ENCODE measurements around the gene GPSM1. TPM values are rescaled to one million over a fixed set of nuclear protein-coding genes. Genes with fewer than 3 reads are reported as not detected.
"Not testable (repeated sequence)": the region's sequence is repeated elsewhere in the genome, so short reads cannot be mapped to it uniquely, and the experiment has no call there.

GPSM1 gene
- total RNA-seq, 1 donor from 2014 or later: 27.0 TPM

DNA sequence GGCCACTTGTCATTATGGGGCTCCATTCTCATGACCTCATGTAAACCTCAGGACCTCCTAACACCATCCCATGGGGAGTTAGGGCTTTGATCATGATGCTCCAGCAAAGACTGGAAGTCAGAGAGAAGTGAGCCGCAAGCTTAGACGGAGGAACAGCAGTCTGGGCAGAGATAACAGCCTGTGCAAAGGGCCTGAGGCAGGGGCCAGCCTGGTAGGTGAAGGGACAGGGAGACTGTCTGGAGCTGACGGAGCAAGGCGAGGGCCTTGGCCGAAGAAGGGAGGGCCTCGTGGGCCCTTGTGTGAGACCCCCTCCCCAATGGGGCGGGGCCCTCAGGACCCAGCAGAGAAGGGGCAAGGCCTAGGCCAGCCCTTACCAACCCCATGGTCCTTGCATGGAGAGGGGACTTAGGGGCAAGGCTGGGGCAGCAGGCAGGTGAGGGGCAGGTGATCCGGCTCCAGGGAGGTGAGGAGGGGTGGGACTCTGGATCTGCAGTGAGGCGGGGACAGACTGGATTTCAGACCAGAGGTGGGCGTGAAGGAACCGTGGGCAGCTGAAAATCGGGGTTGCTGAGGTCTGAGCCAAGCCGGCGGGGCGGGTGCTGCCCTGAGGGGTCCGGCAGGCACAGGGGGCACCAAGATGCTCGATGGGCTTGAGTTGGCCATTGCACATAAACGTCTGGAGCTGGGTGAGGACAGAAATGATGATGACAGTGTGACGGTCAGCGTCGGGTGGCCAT lies 17.4 kb downstream of the GPSM1 start:
- no peak for DNase-seq

DNA sequence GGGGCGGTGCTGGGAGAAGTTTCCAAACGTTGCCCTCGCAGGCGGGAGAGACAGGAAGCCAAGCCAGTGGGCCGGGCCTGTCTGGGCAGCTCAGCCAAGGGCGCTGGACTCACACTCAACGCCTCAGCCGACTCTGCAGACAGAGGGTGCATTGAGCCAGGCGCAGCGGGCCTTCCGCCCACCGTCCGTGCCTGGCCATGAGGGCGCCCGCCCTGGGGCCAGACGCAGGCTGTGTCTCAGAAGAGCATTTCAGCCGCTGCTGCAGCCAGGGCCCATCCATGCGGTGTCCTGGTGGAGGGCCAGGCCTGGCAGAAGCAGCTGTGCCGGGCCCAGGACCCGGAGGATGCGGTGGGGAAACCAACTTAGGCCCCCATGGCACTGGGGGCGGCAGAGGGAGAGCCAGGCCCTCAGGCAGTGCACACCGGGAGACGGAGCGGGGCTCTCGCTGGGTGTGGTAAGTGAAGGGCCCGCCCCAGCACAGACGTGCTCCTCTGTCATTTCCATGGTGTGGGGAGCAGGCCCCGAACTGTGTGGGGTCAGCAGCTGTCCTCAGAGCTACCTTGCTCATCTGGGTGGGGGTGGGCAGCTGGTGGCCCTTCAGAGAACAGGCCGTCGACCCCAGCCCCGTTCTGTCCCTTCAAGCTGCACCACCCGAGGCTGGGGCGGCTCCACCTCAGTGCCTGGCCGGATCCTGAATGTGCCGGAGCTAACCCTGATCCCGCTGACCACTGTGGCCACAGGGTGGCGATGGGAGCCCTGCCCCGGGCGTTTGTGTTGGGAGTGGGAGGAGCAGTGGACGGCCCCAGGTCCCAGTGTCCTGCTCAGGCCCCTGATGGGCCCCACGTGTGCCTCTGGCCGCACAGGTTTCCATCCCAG lies 18.2 kb downstream of the GPSM1 start:
- peak; percentile 43 for DNase-seq

DNA sequence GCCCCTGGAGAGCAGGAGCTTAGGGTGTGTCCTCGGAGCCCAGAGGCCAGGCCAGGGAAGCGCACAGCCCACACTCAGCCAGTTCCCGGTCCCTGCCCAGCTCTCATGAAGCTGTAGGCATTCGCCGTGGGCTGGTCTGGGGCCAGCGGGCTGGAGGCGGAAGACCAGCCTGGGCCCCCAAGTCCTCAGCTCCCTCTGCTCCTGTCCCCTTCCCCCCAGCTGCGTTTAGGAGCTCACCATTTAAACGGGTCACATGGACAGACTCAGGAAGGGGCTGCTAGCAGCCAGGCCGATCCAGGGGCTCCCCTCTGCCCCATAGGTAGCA lies 18.8 kb downstream of the GPSM1 start:
- no peak for DNase-seq

DNA sequence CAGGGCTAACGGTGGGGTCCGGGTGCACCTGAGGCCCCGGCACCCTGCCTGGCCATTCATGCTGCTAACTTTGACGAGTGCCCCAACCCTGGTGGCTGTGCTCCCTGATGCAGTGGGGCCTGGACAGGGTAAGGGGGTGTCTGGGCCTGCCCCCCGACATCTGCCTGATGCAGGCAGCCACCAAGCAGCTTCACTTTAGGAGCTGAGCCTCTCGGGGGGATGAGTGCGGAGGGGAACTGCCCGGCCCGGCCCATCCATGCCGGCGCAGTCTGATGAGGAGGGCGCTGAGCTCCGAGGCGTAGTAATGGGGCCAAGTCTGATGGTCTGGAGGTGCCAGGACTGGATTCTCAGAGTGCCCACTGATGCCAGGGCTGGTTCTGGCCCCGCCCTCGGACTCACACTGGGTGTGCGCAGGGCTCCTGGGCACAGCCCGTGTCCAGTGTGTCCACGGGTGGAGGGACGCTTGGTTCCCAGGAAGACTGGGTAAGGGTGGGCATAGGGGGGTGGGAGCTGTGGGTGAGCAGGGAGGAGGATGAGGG lies 19.7 kb downstream of the GPSM1 start:
- DNase-seq: no peak

DNA sequence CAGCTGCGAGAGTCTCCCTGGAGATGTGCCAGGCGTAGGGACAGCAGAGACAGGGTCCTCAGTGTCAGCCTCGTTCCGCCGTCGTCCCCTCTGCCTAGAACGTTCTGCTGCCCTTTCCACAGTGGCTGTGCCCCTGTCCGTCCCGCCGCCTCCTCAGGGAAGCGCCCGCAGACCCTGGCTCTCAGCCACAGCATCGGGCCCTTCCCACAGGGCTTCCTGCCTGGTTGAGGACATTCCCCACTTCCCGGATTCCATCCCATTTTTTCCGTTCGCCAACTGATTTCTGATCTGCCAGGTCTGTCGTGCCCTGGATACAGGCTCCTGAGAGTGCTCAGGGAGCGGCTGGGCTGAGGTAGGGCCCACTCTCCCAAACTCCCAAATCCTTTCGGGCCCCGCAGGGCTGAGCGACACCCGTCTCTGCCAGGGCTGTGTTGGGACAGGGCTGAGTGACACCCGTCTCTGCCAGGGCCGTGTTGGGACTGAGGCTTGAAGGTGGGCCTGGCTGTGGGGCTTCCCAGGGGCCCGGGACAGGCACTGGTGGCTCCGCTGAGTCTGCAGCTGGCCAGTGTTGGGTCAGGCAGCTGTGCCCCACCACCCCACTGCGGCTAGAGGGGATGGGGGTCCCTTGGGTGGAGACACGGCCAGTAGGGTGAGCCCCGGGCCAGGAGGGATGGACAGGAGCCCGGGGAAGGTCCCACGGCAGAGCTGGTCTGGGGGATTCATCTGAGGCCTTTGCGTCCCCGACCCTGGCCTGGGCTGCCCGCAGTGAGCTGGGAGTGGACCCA lies 20.3 kb downstream of the GPSM1 start:
- no peak for DNase-seq

DNA sequence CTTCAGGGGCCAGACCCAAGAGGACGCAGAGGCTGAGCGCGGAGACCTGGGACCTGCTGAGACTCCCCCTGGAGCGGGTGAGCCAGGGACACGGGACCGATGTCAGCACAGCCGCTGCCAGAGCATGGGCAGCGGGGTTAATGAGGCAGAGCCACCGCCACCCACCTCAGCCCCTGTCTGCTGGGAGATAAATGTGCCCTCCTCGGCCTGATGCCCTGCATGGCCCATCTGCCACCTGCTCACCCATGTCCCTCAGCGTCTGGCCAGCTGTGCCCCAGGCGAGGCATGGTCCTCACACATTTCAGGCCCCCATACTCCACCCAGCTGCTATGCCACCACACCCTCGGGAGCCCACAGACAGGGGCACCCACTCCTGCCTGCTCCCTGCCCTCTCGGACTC lies 21.4 kb downstream of the GPSM1 start:
- peak; percentile 73 for DNase-seq

DNA sequence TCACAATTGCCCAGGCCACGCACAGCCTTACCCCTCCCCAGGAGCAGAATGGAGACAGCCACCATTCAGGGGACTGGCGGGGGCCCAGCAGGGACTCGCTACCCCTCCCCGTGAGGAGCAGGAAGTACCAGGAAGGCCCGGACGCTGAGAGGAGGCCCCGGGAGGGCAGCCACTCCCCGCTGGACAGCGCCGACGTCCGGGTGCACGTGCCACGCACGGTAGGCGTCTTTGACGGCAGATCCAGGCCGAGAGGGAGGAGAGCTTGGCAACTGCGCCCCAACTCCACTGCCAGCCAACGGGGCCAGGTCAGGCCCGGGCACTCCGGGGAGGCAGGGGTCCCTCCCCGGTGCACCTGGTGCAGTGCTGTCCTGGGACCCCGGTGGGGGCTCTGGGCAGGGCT lies 22.2 kb downstream of the GPSM1 start:
- no peak for DNase-seq

DNA sequence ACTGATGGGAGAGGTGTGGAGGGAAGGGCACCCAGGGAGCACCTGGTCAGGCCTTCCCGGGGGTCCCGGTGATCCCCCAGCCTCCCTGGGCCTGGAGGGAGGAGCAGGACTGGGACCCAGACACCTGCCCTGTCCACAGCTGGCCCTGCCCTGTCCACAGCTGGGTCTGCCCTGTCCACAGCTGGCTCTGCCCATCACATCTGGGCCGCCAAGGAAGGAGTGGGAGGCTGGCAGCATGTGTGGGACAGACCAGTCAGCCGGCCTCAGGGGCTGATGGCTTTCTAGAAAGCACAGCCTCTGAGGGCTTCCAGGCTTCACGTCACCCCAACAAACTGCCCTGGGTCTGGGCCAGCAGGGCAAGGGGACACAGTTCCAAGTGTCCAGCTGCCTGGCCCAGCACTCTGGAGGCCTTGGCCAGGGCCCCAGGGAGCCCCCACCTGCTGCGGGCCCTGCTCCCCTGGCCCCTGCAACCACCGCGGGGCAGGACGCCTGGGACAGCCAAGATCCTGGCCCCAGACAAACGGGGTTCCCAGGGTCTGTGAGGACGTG lies 24.0 kb downstream of the GPSM1 start:
- DNase-seq: peak; percentile 79

DNA sequence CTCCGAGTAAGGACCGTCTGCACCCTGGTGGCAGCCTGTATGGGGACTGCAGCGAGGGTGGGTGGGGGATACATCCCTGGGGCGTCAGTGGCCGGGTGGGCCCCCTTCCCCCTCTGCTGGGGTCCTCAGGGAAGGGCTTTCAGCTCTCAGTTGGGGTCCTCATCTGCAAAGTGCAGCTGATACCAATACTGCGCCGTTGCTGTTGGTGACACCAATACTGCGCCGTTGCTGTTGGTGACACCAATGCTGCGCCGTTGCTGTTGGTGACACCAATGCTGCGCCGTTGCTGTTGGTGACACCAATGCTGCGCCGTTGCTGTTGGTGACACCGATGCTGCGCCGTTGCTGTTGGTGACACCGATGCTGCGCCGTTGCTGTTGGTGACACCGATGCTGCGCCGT lies 24.5 kb downstream of the GPSM1 start:
- not testable (repeated sequence) for DNase-seq

DNA sequence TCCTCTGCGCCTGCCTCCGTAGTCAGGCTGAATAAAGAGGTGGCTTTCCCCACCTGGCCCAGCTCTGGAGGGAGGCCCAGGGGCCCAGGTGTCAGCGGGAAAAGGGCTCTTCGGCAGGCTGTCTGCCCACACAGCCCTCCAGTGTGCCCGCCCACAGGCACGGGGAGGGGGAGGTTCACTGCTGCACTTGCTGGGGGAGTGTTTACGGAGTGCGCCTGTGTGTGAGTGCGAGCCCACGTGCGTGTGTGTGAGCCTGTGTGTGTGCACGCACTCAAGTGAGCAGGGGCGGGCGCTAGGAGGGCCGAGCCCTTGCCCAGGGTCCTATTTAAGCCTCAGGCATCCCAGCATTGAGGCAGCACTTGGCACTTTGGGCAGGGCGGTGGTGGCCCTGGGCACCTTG lies 25.3 kb downstream of the GPSM1 start:
- DNase-seq: no peak

DNA sequence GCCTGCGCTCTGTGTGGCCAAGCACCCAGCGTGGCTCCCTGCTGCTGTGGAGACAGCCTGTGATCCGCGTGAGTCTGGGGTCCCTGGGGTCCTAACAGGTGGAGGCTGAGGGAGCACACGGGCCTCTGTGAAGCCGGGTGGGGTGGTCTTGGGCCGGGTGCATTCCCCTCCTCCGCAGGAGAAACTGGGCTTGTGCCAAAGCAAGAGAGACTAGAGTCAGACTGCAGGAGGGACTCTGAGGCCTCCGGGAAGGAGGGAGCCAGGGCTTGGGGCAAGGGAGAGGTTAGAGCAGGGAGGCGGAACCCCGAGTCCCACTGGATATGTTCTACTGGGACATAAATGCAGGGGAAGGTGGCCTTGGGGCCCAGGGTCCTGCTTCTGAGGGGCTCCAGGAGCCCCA lies 25.7 kb downstream of the GPSM1 start:
- DNase-seq: no peak

DNA sequence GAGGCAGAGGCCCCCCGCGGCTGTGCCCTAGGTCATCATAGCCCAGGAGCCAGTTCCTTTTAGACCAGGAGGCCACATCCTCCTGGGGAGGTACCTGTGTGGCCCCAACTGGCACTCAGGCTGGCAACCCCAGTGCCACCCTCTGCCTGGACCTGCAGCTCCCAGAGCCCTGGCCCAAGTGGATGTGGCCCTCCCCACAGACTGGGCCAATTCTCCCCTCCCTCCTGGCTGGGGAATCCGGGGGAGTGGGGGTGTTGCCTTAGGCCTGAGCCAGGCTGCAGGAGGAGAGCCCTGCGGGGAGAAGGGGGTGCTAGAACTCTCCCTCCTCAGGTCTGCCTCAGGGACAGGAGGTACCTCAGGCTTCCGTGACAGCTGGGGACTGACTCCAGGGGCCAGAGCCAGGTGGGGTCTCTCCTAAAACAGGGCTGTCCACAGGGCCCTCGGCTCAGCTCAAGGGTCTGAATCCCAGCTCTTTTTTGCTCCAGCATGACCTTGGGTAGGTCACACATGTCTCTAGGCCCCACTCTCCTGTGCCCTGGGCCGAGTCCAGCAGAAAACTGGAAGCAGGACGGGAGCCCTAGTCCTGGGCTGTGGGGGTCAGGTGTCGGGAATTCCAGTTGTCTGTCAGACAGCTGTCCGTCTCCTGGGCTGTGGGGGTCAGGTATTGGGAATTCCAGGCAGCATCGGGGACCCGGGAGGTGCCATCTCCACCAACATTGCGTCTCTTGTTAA lies 26.6 kb downstream of the GPSM1 start:
- DNase-seq: no peak

DNA sequence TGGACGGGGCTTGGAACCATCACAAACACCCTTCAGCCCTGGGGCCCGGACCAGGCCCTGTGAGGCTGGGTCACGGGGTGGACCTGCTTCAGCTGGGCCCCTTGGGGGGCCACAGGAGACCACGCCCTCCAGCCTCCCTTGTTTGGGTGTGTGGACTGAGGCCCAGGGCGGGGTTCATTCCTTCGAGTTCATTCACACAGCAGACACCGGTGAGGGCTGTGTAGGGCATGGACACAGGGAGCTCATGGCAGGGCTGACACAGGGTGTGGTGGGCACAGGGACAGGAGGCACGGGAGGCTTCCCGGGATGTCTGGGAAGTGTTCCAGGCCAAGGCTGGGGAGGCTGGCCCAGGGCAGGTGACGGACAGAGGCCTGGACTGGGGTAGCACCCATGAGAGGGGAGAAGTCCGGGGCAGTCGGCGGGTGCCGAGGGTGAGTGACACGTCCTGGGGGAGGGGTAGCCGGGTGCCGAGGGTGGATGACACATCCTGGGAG lies 27.3 kb downstream of the GPSM1 start:
- peak; percentile 50 for DNase-seq

DNA sequence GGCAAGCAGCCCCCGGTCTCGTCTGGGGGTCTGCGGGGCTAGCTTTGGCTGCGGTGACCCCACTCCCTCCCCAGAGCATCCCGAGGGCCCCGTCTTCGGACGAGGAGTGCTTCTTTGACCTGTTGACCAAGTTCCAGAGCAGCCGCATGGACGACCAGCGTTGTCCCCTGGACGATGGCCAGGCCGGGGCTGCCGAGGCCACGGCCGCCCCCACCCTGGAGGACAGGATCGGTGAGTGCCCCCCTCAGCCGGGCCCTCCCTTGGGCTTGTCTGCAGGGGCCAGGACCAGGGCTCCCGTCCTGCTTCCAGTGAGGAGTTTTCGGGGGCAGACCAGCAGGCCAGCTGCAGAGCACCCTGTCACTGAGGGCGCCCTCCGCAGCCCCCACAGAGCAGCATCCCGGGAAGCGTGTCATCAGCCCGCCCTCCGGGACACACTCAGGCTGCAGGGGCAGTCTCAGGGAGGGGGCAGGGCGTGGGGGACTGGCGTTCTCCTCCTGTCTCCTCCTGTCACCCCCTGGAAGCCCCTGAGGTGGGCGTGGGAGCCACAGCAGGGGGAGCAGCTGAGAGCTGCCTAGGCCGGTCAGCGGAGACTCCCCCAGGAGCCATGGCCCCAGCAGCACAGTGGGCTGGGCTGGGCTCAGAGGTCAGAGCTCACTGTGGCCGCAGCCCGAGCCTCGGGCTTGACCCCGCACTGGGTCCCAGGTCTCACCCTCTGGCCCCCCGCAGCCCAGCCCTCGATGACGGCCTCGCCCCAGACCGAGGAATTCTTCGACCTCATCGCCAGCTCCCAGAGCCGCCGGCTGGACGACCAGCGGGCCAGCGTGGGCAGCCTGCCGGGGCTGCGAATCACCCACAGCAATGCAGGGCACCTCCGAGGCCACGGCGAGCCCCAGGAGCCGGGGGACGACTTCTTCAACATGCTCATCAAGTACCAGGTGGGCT lies 28.5 kb downstream of the GPSM1 start:
- no peak for DNase-seq

DNA sequence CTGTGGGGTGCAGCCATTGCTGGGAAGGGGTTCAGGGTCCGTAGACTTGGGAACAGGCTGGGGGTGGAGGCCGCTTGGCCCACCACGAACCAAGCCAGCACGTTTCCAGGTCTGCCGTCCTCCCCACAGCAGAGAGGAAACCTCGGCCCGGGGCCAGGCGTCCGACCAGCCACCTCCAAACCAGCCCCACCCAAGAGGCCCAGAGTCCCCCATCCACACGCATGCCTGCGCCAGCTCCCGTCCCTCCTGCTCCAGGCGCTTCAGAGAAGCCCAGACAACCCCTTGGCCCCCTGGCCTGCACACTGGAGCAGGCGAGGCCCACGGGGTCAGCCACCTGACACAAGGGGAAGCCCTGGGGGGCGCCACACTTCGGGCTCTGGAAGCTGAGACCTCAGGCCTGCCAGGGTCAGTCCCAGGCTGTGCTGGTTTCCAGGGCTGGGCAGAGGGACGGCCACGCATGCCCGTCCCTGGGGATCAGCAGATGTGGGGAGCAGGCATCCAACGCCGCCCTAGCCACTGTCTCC lies 29.9 kb downstream of the GPSM1 start:
- no peak for DNase-seq

DNA sequence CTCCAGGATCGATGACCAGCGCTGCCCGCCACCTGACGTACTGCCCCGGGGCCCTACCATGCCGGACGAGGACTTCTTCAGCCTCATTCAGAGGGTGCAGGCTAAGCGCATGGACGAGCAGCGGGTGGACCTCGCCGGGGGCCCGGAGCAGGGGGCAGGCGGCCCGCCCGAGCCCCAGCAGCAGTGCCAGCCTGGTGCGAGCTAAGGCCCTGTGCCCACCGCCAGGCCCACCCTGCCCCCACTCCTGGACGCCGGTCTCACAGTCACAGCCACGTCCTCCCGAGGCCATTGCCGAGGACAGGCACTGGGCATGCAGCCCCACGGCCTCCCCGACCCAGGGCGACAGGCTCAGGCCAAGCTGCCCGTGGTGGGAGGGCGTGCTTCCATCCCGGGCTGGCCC lies 30.7 kb downstream of the GPSM1 start:
- DNase-seq: no peak

DNA sequence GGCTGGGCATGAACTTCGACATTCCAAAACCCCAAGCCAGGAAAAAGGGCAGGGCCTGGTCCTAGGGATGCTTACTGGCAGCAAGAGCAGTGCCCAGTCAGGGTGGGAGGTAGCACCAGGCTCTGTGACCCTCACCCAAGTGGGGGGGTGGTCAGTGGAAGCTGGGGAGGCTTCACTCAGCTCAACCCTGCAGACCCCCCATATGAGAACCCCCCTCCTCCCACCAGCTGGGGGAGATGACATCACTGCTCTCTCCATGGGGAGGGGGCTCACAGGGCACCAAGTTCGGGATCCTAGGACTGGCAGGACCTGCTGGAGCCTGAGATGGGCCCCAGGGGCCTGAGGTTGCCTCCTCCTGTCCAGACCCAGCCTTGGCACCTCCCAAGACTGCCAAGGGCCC lies 31.5 kb downstream of the GPSM1 start:
- no peak for DNase-seq

DNA sequence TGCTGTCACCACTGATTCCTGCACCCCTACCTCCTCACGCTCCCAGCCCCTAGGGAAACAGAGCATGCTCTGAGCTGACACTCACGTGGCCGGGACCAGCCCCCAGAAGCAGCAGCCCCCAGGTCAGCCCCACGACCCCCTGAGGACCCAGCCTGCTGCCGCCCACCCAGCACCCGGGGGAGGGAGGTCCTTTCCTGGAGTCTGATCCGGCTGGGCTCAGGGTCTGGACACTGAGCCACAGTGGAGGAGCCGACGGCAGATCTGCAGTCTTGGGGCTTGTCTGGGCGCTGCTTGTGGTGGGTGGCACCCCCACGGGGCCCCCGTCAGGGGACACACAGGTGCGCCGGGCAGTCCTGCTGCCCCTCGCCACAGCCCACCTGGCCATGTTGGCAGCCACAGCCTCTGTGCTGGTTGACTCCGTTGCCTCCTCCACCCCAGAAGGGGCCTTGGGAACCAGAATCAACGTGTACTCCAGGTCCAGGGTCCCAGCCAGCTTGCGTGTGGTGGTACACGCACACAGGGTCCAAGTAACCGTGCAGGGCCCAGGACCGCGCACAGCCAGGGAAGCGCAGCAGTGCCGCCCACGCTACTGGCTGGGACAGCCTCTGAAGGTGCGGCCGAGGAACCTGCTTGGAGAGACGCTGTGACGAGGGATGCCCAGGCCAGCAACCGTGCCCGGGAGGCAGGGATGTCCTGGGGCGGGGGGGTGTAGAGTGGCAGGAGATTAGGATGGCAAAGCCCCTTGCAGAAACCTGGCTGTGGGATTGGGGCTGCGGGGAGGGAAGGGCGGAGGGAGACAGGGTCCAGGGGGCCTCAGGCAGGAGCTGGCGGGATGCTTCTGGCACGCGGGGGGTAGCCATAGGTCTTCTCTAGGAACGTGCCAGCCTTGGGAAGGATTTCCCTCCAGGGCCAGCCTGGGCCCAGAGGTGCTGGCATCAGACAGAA lies 32.7 kb downstream of the GPSM1 start:
- DNase-seq: no peak
